22Rv1 (cell line): ENCODE measurements around the gene ACSBG1.

ENCODE experiments used
- CTCF ChIP-seq: fragments of 450-650 bp; IDR thresholded peaks from 2 replicates; pipeline ENCODE4 v1.5.1; 2017; ENCODE audit warnings: mild to moderate bottlenecking
- ZFX ChIP-seq: fragments of 450-650 bp; IDR thresholded peaks from 2 replicates; pipeline ENCODE4 v1.6.1; 2017; ENCODE audit warnings: antibody characterized with exemption, borderline replicate concordance

GRCh38 chr15:78192826-78193594, 41.4 kb downstream of the ACSBG1 start:
- TF ChIP-seq CTCF = no peak
- no peak for TF ChIP-seq ZFX
